GM21381 (cell line): ENCODE results near the gene TEX13D.

Source experiments
- ATAC-seq: cut with Tn5 transposase; IDR thresholded peaks from one replicate; pipeline ENCODE4 v1.9.1; 2021; ENCODE audit warnings: mild to moderate bottlenecking, moderate library complexity; ENCODE audit not compliant: unreplicated experiment

TEX13D gene

GRCh38 chrX:124347242-124347641 is 14.8 kb downstream of the TEX13D start:
- no peak for ATAC-seq

GRCh38 chrX:124348182-124348581 is 15.7 kb downstream of the TEX13D start:
- no peak for ATAC-seq

- ATAC-seq: no peak
Measured at GRCh38 chrX:124348885-124349453, 16.5 kb downstream of the TEX13D start.

- ATAC-seq: no peak
Measured at GRCh38 chrX:124354648-124355047, 22.2 kb downstream of the TEX13D start.

GRCh38 chrX:124358800-124359383 is 26.4 kb downstream of the TEX13D start:
- no peak for ATAC-seq

- ATAC-seq: no peak
Measured at GRCh38 chrX:124362072-124362471, 29.6 kb downstream of the TEX13D start.

- ATAC-seq: no peak
Measured at GRCh38 chrX:124362761-124363160, 30.3 kb downstream of the TEX13D start.

GRCh38 chrX:124369722-124370121 is 37.3 kb downstream of the TEX13D start:
- ATAC-seq: no peak

- ATAC-seq: no peak
Measured at GRCh38 chrX:124373348-124373747, 40.9 kb downstream of the TEX13D start.

- ATAC-seq: no peak
Measured at GRCh38 chrX:124378643-124379042, 46.2 kb downstream of the TEX13D start.

GRCh38 chrX:124383354-124383753 is 50.9 kb downstream of the TEX13D start:
- no peak for ATAC-seq

GRCh38 chrX:124386401-124386800 is 53.9 kb downstream of the TEX13D start:
- ATAC-seq: no peak
